NK-92 treated with Interleukin-12 subunit alpha and Interleukin-12 subunit beta, amount 100 ng/mL, for 24 hours (cell line): ENCODE measurements around the gene THAP8.
A peak's percentile ranks its signal among the peaks of the same experiment; 100 is the strongest.

ENCODE experiments used
- DNase-seq: peaks from one replicate; lab custom pipeline; 2025; lab: John Stamatoyannopoulos, UW

THAP8 gene

GRCh38 chr19:35995048-35995993 lies 58.8 kb downstream of the THAP8 start, which contains the start of gene SDHAF1:
SDHAF1 (plus strand) TSS chr19:35995188; CDS start chr19:35995275, 87 bp downstream.
- DNase-seq, result peak; percentile 97

DNA sequence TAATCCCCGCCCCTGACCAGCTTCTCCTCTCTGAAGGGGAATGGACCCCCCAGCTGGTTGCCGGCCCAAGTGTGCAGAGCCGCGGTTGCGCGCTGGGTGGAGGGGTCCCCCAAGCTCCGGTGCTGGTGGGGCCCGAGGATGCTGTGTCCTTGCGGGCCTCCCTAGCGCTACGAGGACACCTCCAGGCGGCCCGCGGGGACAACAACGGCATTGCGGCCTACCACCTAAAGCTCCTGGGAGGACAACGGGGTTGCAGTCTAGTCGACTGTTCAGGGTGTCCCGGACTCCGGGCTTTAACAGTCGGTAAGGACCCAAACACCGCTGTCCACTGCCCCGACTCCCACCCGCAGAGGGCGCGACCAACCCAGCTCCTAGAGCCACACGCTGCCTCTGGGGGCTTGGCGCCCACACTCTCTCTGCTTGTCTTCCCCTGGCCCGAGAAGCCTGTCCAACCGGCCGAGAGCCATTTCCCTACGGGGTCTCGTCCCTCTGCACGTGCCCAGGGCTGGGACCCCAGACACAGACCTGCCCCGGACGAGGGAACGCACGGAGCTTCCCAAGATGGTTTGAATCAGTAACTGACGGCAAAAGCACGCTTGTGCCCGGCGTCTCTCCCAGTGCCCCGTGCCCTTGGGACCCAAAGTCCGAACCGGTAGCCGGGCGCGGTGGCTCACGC lies 60.0 kb downstream of the THAP8 start:
- DNase-seq, result no peak

GRCh38 chr19:35992907-35993765 lies 60.9 kb downstream of the THAP8 start:
- no peak for DNase-seq

GRCh38 chr19:35991731-35992450 lies 62.2 kb downstream of the THAP8 start:
- DNase-seq, result no peak

- DNase-seq, result no peak
These were observed 63.0 kb downstream of the THAP8 start for GRCh38 chr19:35990771-35991730.

DNA sequence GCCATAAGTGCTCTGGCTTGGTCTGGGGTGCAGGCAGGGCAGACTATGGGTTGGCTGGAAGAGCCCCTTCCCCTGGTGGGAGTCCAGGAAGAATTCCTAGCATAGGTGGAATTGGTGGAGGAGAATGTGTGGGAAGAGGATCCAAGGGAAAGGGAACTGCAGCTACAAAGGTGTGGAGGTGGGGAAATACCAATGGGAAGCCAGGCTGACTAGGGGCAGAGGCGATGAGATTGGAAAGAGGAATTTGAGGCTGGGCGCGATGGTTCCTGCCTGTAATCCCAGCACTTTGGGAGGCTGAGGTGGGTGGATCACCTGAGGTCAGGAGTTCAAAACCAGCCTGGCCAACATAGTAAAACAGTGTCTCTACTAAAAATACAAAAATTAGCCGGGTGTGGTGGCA lies 63.9 kb downstream of the THAP8 start:
- DNase-seq, result no peak

DNA sequence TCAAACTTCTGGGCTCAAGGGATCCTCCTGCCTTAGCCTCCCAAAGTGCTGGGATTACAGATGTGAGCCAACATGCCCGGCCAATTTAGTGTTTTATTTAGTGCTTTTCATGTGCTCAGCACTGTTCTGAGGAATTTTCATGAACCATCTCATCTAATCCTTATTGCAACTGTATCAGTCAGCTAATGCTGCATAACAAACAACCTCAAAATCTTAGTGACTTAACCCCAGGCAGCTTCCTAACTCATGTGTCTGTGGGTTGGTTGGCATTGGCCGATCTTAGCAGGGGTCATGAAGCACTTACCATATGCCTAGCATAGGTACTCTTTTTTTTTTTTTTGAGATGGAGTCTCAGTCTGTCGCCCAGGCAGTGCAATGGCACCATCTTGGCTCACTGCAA lies 65.3 kb downstream of the THAP8 start:
- DNase-seq, result no peak

- DNase-seq, result no peak
These were observed 66.6 kb downstream of the THAP8 start for GRCh38 chr19:35987571-35987896.

- no peak for DNase-seq
These were observed 67.2 kb downstream of the THAP8 start for GRCh38 chr19:35986664-35987570.

DNA sequence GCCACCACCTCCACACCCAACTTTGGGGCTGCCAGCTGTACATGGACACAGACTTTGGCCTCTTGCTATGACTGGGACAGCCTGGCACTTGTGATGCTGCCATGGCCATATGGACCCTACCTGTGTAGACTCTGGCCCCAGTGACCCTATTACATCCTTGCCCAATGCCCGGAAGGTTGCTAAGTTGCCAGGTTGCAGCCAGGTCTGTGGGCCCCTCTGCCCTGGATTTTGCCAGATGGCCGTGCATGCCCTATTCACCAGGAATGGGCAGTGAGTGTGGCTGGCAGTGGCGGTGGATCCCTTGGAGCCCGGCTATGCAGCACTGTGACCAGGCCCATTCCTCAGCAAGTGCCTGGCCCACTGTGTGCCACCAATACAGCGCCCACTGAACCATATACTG lies 68.0 kb downstream of the THAP8 start:
- no peak for DNase-seq
